ENCODE results near the gene SAPCD2.

GRCh38 chr9:137014166-137014565 is 56.2 kb downstream of the SAPCD2 start:
- TF ChIP-seq POLR2A (IDR thresholded peaks at IDR 0.05) (no peak), CTCF (IDR thresholded peaks at IDR 0.05 in 8 of 11, conservative IDR thresholded peaks at IDR 0.05 in 3 of 11) (no peak), POLR2AphosphoS5 (IDR thresholded peaks at IDR 0.05) (no peak)

All from spleen (tissue), 7 donors.